WTC11 (cell line): ENCODE measurements around the gene KIFC1. TPM values are rescaled to one million over a fixed set of nuclear protein-coding genes. Genes with fewer than 3 reads are reported as not detected.

Experiments used
- ATAC-seq: fragments of 200-7000 bp; cut with Tn5 transposase; 2 replicates; pipeline ENCODE4 v1.10.0; 2021; ENCODE audit warnings: mild to moderate bottlenecking, moderate library complexity
- CTCF ChIA-PET: fragments of 300-600 bp; sonication (Branson Sonifier 250); formaldehyde crosslinking; loops from one replicate; lab custom pipeline; 2021; ENCODE audit warnings: antibody characterized with exemption; lab: Charles Lee
- POLR2A ChIA-PET: fragments of 350-600 bp; sonication (Branson Sonifier 250); formaldehyde crosslinking; loops from one replicate; lab custom pipeline; 2021; ENCODE audit warnings: antibody characterized with exemption; lab: Charles Lee
- DNase-seq: peaks from one replicate; pipeline ENCODE4 v3.0.0; 2021; ENCODE audit warnings: low spot score
- H3K27ac Mint-ChIP-seq: 2 replicates; pipeline ENCODE4 v1.8.0; 2021; ENCODE audit warnings: mixed read lengths
- H3K27me3 Mint-ChIP-seq: 2 replicates; pipeline ENCODE4 v1.8.0; 2021; ENCODE audit warnings: low read depth, mild to moderate bottlenecking, moderate library complexity, mixed read lengths
- H3K36me3 Mint-ChIP-seq: 2 replicates; pipeline ENCODE4 v1.8.0; 2021; ENCODE audit warnings: mixed read lengths
- H3K4me1 Mint-ChIP-seq: 2 replicates; pipeline ENCODE4 v1.8.0; 2022; ENCODE audit warnings: mixed read lengths
- H3K4me3 Mint-ChIP-seq: 2 replicates; pipeline ENCODE4 v1.8.0; 2021; ENCODE audit warnings: mild to moderate bottlenecking, moderate library complexity, mixed read lengths
- H3K9me3 Mint-ChIP-seq: 2 replicates; pipeline ENCODE4 v1.8.0; 2021; ENCODE audit warnings: mixed read lengths
- CBFB ChIP-seq: sonication (generic); formaldehyde crosslinking; IDR thresholded peaks from 2 replicates; pipeline ENCODE4 v1.8.1; 2022; ENCODE audit warnings: mild to moderate bottlenecking, low read depth, missing genetic modification reagents
- CDX4 ChIP-seq: fragments of 250-450 bp; sonication (Bioruptor Pico); IDR thresholded peaks from 2 replicates; pipeline ENCODE4 v1.9.0; 2021; ENCODE audit warnings: moderate library complexity, mild to moderate bottlenecking, inconsistent platforms, borderline replicate concordance
- ELF4 ChIP-seq: sonication (generic); formaldehyde crosslinking; IDR thresholded peaks from 2 replicates; pipeline ENCODE4 v1.8.1; 2022; ENCODE audit warnings: low read depth, mild to moderate bottlenecking, moderate library complexity, missing genetic modification reagents
- ETV6 ChIP-seq: sonication (generic); formaldehyde crosslinking; IDR thresholded peaks from 2 replicates; pipeline ENCODE4 v1.8.1; 2022; ENCODE audit warnings: mild to moderate bottlenecking, missing genetic modification reagents
- FOXP1 ChIP-seq: sonication (generic); formaldehyde crosslinking; IDR thresholded peaks from 2 replicates; pipeline ENCODE4 v1.8.0; 2022; ENCODE audit warnings: missing genetic modification reagents, mild to moderate bottlenecking, moderate library complexity, borderline replicate concordance
- GABPB1 ChIP-seq: sonication (generic); formaldehyde crosslinking; IDR thresholded peaks from 2 replicates; pipeline ENCODE4 v1.8.1; 2023; ENCODE audit warnings: mild to moderate bottlenecking, missing genetic modification reagents
- JAZF1 ChIP-seq: fragments of 250-450 bp; sonication (Bioruptor Pico); IDR thresholded peaks from 2 replicates; pipeline ENCODE4 v1.9.0; 2021; ENCODE audit warnings: moderate library complexity, mild to moderate bottlenecking, inconsistent platforms
- MYBL2 ChIP-seq: sonication (generic); formaldehyde crosslinking; IDR thresholded peaks from 2 replicates; pipeline ENCODE4 v1.8.1; 2023; ENCODE audit warnings: mild to moderate bottlenecking, moderate library complexity, missing genetic modification reagents
- TEAD4 ChIP-seq: sonication (generic); formaldehyde crosslinking; IDR thresholded peaks from 2 replicates; pipeline ENCODE4 v1.8.0; 2022; ENCODE audit warnings: mild to moderate bottlenecking, missing genetic modification reagents
- TP53 ChIP-seq: sonication (generic); formaldehyde crosslinking; IDR thresholded peaks from 2 replicates; pipeline ENCODE4 v1.8.1; 2023; ENCODE audit warnings: mild to moderate bottlenecking, missing genetic modification reagents
- ZNF219 ChIP-seq: sonication (generic); formaldehyde crosslinking; IDR thresholded peaks from 2 replicates; pipeline ENCODE4 v1.8.0; 2023; ENCODE audit warnings: missing genetic modification reagents, mild to moderate bottlenecking, borderline replicate concordance
- ZNF232 ChIP-seq: sonication (generic); formaldehyde crosslinking; IDR thresholded peaks from 2 replicates; pipeline ENCODE4 v1.8.0; 2022; ENCODE audit warnings: mild to moderate bottlenecking, missing genetic modification reagents
- ZSCAN18 ChIP-seq: fragments of 250-450 bp; sonication (Bioruptor Pico); IDR thresholded peaks from 2 replicates; pipeline ENCODE4 v2.1.2; 2022; ENCODE audit warnings: mild to moderate bottlenecking, moderate library complexity
- total RNA-seq: library from RNA; stranded (reverse); gene quantifications from 3 replicates; pipeline ENCODE4 v1.2.3, GENCODE V29; 2021
- TF ChIP-seq, protein P1 (sequence below): sonication (generic); formaldehyde crosslinking; IDR thresholded peaks from 2 replicates; pipeline ENCODE4 v1.8.0; 2022; ENCODE audit warnings: missing genetic modification reagents
- TF ChIP-seq, protein P2 (sequence below): sonication (generic); formaldehyde crosslinking; IDR thresholded peaks from 2 replicates; pipeline ENCODE4 v1.8.0; 2023; ENCODE audit warnings: missing genetic modification reagents, mild to moderate bottlenecking, borderline replicate concordance
- TF ChIP-seq, protein P3 (sequence below): fragments of 200-600 bp; IDR thresholded peaks from 2 replicates; pipeline ENCODE4 v1.8.0; 2022; ENCODE audit warnings: antibody characterized with exemption

The KIFC1 gene
- total RNA-seq, 1 experiment from 2014 or later = 97.3 TPM

DNA sequence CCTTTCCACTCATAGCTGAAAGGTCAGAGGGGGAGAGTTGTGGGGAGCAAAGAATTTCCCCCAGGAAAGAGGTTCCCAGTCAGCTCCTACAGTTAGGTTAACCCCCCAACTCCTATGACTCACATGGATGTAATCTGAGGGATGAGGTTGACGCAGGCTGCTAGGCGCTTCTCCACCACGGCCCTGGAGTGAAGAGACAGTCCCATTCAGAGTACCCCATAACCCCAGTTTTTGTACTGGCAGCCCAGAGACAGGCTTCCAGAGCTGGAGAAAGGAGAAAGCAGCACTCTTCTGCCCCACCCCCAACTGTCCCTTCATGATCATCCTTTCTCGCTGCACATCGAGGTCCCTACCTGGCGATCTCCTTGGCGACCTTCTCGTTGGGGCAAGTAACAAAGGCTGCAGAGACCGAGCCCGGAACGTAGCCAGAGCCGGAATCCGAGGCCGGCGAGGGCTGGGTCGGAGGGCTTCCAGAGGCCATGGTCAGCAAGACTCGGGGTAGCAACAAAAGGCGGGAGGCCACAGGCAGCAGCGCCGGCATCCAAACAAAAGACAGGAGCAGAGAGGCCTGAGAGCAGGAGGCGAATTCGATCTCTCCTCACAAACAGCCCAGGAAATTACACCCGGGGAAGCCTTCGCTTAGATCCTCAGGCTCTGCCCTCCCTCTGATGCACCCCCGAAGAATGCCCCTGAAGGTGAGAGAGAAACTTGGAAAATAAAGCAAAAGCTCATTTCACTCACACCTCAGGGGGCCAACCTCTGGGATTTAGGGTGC lies 25.7 kb downstream of the KIFC1 start:
- H3K27ac Mint-ChIP-seq = peak overlapping the region; percentile 97
- H3K4me3 Mint-ChIP-seq = peak overlapping the region; percentile 96
- peak; percentile 8; the same call in 1 of the 2 replicates for TF ChIP-seq ZNF232 (CRISPR knock-in tag)
- no peak for TF ChIP-seq TP53 (CRISPR knock-in tag)
- TF ChIP-seq, protein P1, sequence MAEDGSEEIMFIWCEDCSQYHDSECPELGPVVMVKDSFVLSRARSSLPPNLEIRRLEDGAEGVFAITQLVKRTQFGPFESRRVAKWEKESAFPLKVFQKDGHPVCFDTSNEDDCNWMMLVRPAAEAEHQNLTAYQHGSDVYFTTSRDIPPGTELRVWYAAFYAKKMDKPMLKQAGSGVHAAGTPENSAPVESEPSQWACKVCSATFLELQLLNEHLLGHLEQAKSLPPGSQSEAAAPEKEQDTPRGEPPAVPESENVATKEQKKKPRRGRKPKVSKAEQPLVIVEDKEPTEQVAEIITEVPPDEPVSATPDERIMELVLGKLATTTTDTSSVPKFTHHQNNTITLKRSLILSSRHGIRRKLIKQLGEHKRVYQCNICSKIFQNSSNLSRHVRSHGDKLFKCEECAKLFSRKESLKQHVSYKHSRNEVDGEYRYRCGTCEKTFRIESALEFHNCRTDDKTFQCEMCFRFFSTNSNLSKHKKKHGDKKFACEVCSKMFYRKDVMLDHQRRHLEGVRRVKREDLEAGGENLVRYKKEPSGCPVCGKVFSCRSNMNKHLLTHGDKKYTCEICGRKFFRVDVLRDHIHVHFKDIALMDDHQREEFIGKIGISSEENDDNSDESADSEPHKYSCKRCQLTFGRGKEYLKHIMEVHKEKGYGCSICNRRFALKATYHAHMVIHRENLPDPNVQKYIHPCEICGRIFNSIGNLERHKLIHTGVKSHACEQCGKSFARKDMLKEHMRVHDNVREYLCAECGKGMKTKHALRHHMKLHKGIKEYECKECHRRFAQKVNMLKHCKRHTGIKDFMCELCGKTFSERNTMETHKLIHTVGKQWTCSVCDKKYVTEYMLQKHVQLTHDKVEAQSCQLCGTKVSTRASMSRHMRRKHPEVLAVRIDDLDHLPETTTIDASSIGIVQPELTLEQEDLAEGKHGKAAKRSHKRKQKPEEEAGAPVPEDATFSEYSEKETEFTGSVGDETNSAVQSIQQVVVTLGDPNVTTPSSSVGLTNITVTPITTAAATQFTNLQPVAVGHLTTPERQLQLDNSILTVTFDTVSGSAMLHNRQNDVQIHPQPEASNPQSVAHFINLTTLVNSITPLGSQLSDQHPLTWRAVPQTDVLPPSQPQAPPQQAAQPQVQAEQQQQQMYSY = no peak
- no peak for TF ChIP-seq GABPB1 (CRISPR knock-in tag)
- TF ChIP-seq ZNF219 = 0 out of 2 replicates have a peak, but pooled peaks have one; percentile 37
- TF ChIP-seq, protein P2, sequence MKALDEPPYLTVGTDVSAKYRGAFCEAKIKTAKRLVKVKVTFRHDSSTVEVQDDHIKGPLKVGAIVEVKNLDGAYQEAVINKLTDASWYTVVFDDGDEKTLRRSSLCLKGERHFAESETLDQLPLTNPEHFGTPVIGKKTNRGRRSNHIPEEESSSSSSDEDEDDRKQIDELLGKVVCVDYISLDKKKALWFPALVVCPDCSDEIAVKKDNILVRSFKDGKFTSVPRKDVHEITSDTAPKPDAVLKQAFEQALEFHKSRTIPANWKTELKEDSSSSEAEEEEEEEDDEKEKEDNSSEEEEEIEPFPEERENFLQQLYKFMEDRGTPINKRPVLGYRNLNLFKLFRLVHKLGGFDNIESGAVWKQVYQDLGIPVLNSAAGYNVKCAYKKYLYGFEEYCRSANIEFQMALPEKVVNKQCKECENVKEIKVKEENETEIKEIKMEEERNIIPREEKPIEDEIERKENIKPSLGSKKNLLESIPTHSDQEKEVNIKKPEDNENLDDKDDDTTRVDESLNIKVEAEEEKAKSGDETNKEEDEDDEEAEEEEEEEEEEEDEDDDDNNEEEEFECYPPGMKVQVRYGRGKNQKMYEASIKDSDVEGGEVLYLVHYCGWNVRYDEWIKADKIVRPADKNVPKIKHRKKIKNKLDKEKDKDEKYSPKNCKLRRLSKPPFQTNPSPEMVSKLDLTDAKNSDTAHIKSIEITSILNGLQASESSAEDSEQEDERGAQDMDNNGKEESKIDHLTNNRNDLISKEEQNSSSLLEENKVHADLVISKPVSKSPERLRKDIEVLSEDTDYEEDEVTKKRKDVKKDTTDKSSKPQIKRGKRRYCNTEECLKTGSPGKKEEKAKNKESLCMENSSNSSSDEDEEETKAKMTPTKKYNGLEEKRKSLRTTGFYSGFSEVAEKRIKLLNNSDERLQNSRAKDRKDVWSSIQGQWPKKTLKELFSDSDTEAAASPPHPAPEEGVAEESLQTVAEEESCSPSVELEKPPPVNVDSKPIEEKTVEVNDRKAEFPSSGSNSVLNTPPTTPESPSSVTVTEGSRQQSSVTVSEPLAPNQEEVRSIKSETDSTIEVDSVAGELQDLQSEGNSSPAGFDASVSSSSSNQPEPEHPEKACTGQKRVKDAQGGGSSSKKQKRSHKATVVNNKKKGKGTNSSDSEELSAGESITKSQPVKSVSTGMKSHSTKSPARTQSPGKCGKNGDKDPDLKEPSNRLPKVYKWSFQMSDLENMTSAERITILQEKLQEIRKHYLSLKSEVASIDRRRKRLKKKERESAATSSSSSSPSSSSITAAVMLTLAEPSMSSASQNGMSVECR (CRISPR knock-in tag) = 0 out of 2 replicates have a peak, but pooled peaks have one; percentile 12
- TF ChIP-seq, protein P3, sequence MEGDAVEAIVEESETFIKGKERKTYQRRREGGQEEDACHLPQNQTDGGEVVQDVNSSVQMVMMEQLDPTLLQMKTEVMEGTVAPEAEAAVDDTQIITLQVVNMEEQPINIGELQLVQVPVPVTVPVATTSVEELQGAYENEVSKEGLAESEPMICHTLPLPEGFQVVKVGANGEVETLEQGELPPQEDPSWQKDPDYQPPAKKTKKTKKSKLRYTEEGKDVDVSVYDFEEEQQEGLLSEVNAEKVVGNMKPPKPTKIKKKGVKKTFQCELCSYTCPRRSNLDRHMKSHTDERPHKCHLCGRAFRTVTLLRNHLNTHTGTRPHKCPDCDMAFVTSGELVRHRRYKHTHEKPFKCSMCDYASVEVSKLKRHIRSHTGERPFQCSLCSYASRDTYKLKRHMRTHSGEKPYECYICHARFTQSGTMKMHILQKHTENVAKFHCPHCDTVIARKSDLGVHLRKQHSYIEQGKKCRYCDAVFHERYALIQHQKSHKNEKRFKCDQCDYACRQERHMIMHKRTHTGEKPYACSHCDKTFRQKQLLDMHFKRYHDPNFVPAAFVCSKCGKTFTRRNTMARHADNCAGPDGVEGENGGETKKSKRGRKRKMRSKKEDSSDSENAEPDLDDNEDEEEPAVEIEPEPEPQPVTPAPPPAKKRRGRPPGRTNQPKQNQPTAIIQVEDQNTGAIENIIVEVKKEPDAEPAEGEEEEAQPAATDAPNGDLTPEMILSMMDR = no peak
- no peak for TF ChIP-seq ELF4
- no peak for TF ChIP-seq CBFB (CRISPR knock-in tag)
- no peak for TF ChIP-seq JAZF1 (CRISPR knock-in tag)
- no peak for TF ChIP-seq ZSCAN18 (CRISPR knock-in tag)
- TF ChIP-seq CDX4 (CRISPR knock-in tag) = no peak
- TF ChIP-seq MYBL2 = no peak; the same call in 1 of the 2 replicates
- TF ChIP-seq TEAD4 (CRISPR knock-in tag) = no peak
- TF ChIP-seq ETV6 (CRISPR knock-in tag) = no peak
- TF ChIP-seq FOXP1 = no peak
- no peak for ATAC-seq
- CTCF ChIA-PET = interaction anchor here (1.2 to 2.6 kb wide), 3 partner anchors 9 to 21 kb away, joined by 6 to 30 read pairs (median 11); no protein-coding TSS in a partner anchor
- POLR2A ChIA-PET = interaction anchor here (1.6 kb wide), 1 partner anchor 9 kb away, joined by 6 read pairs; no protein-coding TSS in a partner anchor
- peaks cover 32% of the 10 kb centered on the region for H3K36me3 Mint-ChIP-seq
- H3K27me3 Mint-ChIP-seq = no peaks in the 10 kb centered on the region
- H3K4me1 Mint-ChIP-seq = peaks cover 58% of the 10 kb centered on the region
- H3K9me3 Mint-ChIP-seq = no peaks in the 10 kb centered on the region
- no peak for DNase-seq
